Stimulated activated CD4-positive, alpha-beta T cell treated with anti-CD3 and anti-CD28 coated beads, Interleukin-12 subunit alpha, Interleukin-12 subunit beta, amount 100 ng/mL, for 4 hours (primary cell): ENCODE results near the gene TMEM114.

Experiments
- DNase-seq: peaks from one replicate; pipeline ENCODE4 v3.0.0-alpha.2; 2020

TMEM114 gene

GRCh38 chr16:8611122-8611521, 20.8 kb upstream of the TMEM114 start:
- no peak for DNase-seq

- no peak for DNase-seq
Measured at GRCh38 chr16:8607214-8607613, 16.9 kb upstream of the TMEM114 start.

DNA sequence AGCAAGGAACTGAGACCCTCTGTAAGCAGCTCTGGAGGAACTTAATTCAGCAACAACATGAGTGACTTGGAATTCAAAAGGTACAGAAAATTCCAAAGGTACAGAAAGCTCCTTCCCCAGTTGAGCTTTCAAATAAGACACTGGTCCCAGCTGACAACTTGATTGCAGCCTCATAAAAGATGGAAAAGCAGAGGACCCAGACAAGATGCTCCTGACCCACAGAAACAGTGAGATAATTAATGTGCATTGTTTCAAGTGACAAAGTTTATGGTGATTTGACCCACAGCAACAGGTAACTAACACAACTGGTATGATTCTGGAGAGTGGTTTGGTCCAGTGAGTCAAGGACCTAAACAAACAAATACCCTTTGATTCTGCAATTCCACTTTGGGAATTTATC, 15.2 kb upstream of the TMEM114 start:
- DNase-seq: no peak

DNA sequence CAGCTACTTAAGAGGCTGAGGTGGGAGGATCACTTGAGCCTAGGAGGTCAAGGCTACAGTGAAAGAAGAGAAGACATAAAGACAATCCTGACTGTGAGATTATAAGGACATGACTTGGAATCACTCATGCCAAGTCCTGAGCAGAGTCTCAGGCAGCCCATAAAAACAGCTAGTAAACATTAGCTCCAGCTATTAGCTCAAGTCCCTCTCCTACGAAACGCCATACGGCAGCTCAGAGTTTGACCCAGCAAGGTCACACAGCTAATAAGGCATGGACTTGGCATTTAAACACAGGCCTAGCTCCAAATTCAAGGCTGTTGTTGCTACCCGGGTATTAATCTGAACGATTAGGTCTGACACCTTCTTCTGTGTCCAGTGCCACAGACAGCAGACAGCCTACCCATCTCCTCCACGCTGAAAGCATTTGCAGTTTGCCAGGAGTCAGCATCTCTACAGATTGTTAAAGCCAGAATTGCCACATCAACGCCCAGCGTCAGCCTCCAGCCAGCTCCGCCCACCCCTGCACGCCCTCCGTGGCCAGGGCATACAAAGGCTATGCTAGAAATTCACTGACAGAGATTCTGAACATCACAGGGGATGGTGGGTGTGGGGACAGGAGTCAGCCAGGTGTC, 9.9 kb upstream of the TMEM114 start:
- DNase-seq: no peak

- DNase-seq: no peak
Measured at GRCh38 chr16:8596581-8596980, 6.3 kb upstream of the TMEM114 start.

DNA sequence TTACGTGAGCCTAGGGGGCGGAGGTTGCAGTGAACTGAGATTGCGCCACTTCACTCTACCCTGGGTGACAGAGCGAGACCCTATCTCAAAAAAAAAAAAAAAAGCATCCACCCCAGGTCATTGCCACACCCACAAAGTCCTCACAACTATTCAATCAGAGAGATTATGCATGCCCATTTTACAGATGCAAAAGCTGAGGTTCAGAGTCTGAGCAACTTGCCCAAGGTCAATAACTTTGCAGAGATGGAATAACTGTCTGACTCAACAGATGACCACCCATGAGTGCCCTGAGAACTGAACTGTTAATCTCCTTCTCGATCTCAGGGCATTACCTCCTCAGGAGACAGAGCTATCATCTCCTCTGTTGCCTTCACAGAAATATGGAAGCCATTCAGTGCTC, 5.5 kb upstream of the TMEM114 start:
- no peak for DNase-seq

DNA sequence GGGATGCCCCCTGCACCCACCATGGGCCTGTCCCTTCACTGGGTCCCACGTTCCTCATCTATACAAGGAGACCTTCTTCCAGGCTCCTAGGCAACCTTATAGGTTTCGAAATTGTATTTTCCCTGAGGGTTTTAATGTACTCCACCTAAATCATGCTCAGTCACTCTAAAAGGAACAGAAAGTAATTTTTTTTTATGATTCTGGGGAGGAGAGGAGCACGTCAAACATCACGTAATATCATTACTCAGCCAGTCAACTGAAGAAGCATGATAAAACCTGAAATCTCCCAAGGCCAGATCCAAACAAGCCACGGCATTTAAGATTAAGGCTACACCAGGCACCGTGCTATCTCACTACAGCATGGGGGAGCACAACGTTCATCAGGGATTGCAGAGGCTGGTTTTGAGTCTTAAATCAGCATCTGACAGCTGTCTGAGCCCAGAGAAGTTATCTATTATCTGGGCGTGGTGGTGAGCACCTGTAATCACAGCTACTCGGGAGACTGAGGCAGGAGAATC, 3.9 kb upstream of the TMEM114 start:
- no peak for DNase-seq

- DNase-seq: no peak
Measured at GRCh38 chr16:8591451-8591850, 1.1 kb upstream of the TMEM114 start.

DNA sequence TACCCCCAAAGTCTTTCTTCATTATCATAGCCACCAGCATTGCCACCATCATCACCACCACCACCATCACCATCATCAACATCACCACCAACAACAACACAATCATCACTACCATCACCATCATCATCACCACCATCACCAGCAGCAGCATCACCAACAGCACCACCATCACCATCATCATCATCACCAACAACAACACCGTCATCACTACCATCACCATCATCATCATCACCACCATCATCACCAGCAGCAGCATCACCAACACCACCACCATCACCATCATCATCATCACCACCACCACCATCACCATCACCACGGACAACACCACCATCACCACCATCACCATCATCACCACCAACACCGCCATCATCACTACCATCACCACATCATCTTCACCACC, 500 bp upstream of the TMEM114 start:
- DNase-seq: no peak

DNA sequence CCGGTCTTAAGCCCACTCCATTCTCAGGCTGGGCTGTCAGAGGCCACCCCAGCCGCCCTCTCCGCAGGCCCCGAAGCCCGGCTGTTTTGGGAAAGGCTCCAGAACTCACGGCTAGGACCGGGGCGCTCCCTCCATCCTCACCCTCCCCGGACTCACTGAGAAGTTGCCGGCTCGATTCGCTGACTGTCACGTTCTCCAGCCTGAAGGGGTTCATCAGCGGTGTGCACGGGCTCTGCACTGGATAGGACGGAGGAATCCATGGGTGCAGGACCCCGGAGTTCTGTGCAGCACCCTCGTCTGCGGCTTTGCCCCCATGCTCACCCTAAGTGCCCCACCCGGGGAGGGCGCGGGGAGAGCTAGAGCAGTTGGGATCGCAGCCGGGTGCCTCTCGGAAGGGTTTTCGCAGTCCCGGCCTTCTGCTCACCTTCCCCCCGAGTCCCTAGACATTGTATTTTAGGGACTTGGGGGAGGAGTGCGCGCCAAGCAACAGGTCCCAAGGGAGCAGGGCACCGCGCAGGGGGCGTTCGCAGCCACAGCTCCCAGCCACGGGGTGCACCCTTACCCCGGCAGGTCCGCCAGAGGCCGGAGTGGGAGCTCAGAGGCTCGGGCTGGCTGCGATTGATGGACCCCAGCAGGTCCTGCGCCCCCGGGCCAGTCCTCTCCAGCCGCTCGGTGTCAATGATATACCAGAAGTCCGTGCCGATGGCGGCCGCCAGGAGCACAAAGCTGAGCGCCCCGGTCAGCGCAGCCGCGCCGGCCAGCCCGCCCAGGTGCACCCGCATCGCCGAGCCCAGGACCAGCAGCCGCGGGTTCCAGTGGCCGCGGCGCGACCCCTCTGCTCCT, 1.0 kb downstream of the TMEM114 start:
- no peak for DNase-seq

DNA sequence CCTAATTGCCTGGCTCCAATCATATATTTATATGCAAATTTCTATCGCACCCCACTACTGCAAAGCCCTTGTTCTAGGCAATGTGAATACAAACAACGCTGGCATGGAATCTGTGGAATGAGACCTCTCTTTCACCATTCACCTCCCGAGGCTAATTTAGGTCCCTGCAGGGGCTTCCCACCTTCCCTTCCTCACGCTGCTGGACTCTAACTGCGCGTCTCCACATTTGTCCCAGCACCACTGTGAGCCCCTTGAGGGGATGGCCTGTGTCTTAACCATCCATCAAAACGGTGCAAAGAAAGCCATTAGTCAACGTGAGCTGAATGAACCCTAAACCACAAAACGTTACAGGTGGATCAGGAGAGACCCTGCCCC, 1.6 kb downstream of the TMEM114 start:
- no peak for DNase-seq

DNA sequence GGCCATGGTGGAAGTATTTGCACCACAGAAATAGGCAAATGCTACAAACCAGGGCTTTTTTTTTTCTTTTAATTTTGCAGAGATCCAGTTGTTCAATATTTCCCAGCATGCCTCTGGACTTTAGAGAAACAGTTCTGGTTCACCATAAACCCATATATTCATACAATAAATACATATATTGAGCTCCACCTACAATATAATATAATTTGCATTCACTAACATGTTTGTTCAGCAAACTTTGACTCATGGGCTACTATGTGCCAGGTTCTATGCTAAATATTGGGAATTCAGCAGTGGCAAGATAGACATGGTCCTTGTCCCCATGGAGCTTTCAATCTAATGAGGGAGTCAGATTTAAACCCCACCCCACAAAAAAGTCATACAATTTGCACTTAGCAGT, 3.2 kb downstream of the TMEM114 start:
- no peak for DNase-seq

- no peak for DNase-seq
Measured at GRCh38 chr16:8585857-8586256, 4.5 kb downstream of the TMEM114 start.

DNA sequence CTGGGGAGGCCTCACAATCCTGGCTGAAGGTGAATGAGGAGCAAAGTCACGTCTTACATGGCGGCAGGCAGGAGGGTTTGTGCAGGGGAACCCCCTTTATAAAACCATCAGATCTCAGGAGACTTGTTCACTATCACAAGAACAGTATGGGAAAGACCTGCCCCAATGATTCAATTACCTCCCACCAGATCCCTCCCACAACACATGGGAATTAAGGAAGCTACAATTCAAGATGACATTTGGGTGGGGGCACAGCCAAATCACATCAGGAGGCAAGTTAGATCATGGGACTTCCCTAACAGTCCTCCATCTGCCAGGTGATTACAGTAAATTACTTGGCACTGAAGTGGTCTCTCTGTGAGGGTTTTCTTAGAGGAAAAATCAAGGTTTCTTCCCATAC, 5.3 kb downstream of the TMEM114 start:
- DNase-seq: no peak

GRCh38 chr16:8583732-8584131, 6.6 kb downstream of the TMEM114 start:
- no peak for DNase-seq

- no peak for DNase-seq
Measured at GRCh38 chr16:8583199-8583598, 7.1 kb downstream of the TMEM114 start.

- DNase-seq: no peak
Measured at GRCh38 chr16:8581831-8582580, 8.3 kb downstream of the TMEM114 start.

DNA sequence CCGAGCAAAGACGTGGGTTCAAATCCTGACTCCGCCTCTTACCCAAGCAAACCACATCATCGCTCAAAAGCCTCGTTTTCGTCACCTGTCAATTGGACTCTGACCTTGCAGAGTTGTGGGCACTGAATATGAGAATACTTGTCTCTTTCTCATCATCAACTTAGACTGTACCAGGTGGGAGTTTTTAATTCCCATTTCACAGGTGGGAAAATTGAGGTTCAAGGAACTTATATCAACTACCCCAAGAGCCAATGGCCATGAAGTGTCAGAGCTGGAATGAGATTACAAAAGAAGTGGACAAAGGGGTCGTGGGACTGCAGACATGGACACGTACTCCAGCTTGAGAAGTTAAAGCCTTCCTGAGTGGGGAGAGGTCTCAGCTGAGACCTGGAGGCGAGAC, 10.8 kb downstream of the TMEM114 start:
- no peak for DNase-seq

DNA sequence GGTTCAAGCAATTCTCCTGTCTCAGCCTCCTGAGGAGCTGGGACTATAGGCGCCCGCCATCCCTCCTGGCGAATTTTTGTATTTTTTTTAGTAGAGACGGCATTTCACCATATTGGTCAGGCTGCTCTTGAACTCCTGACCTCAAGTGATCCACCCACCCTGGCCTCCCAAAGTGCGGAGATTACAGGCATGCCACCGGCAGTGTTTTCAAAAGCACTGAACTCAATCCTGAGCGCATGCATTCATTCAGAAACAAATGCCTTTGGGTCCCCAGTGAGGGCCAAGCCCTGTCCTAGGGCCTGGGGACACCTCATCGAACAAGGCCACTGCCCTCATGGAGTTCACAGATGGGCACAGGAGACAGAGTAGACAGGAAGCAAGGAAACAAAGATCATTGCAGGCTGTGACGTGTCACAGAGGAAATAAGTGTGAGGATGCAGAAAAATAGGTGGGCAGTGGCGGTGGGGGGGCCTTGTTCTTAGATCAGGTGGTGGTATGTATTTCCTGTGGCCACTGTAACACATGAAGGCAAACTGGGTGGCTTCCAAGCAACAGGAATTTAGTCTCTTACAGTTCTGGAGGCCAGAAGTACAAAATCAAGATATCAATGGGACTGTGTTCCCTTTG, 12.5 kb downstream of the TMEM114 start:
- no peak for DNase-seq

DNA sequence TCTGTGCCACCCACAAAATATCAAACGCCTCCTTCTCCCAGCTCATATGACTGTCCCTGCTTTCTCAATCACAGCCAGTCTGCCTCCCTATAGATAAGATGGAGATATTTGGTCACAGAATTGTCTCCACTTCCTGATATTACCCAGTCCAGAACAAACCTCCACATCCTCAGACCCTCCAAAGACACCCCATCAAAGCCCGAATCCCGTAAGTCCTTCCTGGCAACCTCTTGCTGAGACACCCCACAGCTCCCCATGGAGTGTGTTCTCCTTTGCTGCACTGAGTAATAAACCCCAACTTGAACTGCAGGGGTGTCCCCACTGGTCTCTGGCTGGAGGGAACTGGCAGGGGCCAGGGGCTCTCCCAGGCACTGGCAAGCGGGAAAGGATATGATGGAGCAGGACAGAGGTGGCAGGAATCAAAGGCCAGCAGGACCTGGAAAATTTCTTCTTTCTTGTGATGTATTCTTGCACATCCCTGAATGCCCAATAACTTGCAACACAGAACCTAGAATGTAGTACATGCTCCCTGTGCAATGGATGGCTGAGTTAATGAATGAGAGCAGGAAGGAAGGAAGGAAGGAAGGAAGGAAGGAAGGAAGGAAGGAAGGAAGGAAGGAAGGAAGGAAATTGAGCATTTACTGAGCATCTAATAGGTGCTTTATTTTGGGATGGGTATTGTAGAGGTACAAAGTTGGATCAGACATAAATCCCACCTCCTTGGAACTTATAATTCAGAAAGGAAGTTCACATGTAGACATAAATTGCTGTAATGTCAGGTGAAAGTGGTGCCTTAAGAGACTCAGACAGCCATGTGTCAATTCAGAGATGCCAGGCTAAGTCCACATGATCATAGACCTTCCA, 13.9 kb downstream of the TMEM114 start:
- no peak for DNase-seq

DNA sequence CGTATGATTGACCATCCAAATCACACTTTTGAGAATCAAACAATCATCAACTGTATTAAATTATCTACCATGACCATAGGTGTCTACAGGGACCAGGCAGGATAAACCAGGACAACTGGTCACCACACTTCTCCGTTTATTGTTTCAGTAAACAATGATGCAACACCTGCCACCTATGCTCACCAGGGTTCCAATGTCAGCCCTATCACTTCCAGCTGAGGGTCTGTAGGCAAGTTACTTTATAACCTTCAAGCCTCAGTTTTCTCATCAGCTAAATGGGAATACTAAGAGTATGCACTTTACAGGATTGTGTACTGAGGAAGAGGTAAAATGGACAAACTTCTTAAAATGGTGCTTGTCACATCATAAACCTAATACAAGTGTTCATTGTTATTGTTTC, 14.9 kb downstream of the TMEM114 start:
- no peak for DNase-seq
